GM23338 (cell line): ENCODE data around the gene SLC28A1. TPM values are rescaled to one million over a fixed set of nuclear protein-coding genes. Genes with fewer than 3 reads are reported as not detected.

Experiments used
- ATAC-seq: fragments of 200-7000 bp; cut with Tn5 transposase; 3 replicates; pipeline ENCODE4 v1.9.1; 2020
- DNase-seq: peaks from one replicate; pipeline ENCODE4 v3.0.0-alpha.2; 2015; ENCODE audit warnings: low spot score
- H2AFZ ChIP-seq: fragments of 200-600 bp; sonication (generic); 2 replicates; pipeline ENCODE4 v1.8.0; 2016; ENCODE audit warnings: antibody characterized with exemption, mild to moderate bottlenecking, moderate library complexity
- H3F3A ChIP-seq: fragments of 200-600 bp; sonication (generic); replicated peaks from 2 replicates; pipeline ENCODE4 v1.8.0; 2017; ENCODE audit warnings: antibody characterized with exemption, mixed run types, low read depth
- H3K27ac ChIP-seq: fragments of 200-600 bp; sonication (generic); 2 replicates; pipeline ENCODE4 v1.6.1; 2016; ENCODE audit warnings: low read depth
- H3K27me3 ChIP-seq: fragments of 200-600 bp; sonication (generic); 2 replicates; pipeline ENCODE4 v1.8.0; 2016; ENCODE audit warnings: mild to moderate bottlenecking, mixed run types, moderate library complexity; ENCODE audit not compliant: insufficient read depth
- H3K36me3 ChIP-seq: fragments of 200-600 bp; sonication (generic); 2 replicates; pipeline ENCODE4 v1.8.0; 2016; ENCODE audit warnings: mild to moderate bottlenecking; ENCODE audit not compliant: insufficient read depth
- H3K4me1 ChIP-seq: fragments of 200-600 bp; sonication (generic); 2 replicates; pipeline ENCODE4 v1.8.0; 2016; ENCODE audit warnings: mild to moderate bottlenecking, moderate library complexity; ENCODE audit not compliant: insufficient read depth
- H3K4me2 ChIP-seq: fragments of 200-600 bp; sonication (generic); 2 replicates; pipeline ENCODE4 v1.7.1; 2017; ENCODE audit warnings: mixed run types
- H3K4me3 ChIP-seq: fragments of 200-600 bp; sonication (generic); 2 replicates; pipeline ENCODE4 v1.6.1; 2016; ENCODE audit warnings: mixed run types
- H3K79me2 ChIP-seq: fragments of 200-600 bp; sonication (generic); replicated peaks from 2 replicates; pipeline ENCODE4 v1.8.0; 2017; ENCODE audit warnings: mild to moderate bottlenecking; ENCODE audit not compliant: insufficient read depth
- H3K9me2 ChIP-seq: fragments of 200-600 bp; sonication (generic); 2 replicates; pipeline ENCODE4 v1.8.0; 2017; ENCODE audit not compliant: insufficient read depth
- H4K20me1 ChIP-seq: fragments of 200-600 bp; sonication (generic); replicated peaks from 2 replicates; pipeline ENCODE4 v1.8.0; 2017; ENCODE audit warnings: mild to moderate bottlenecking; ENCODE audit not compliant: insufficient read depth
- H3K27ac Mint-ChIP-seq: 2 replicates; pipeline ENCODE4 v1.8.0; 2020; ENCODE audit warnings: inconsistent platforms, mild to moderate bottlenecking, moderate library complexity, mixed read lengths
- H3K27me3 Mint-ChIP-seq: 3 replicates; pipeline ENCODE4 v1.8.0; 2022; ENCODE audit warnings: low read depth, mild to moderate bottlenecking, moderate library complexity, mixed read lengths, inconsistent platforms; ENCODE audit not compliant: insufficient read depth, poor library complexity
- H3K36me3 Mint-ChIP-seq: 3 replicates; pipeline ENCODE4 v1.8.0; 2021; ENCODE audit warnings: low read depth, mild to moderate bottlenecking, inconsistent platforms, moderate library complexity, mixed read lengths
- H3K4me1 Mint-ChIP-seq: 3 replicates; pipeline ENCODE4 v1.8.0; 2020; ENCODE audit warnings: mild to moderate bottlenecking, inconsistent platforms, mixed read lengths
- H3K4me3 Mint-ChIP-seq: 3 replicates; pipeline ENCODE4 v1.8.0; 2021; ENCODE audit warnings: moderate library complexity, mild to moderate bottlenecking, inconsistent platforms, mixed read lengths
- H3K9me3 Mint-ChIP-seq: 3 replicates; pipeline ENCODE4 v1.8.0; 2020; ENCODE audit warnings: moderate library complexity, mild to moderate bottlenecking, inconsistent platforms, mixed read lengths
- CREB1 ChIP-seq: fragments of 250-450 bp; sonication (Bioruptor Pico); IDR thresholded peaks from 2 replicates; pipeline ENCODE4 v1.5.0; 2020; ENCODE audit warnings: low read depth, mild to moderate bottlenecking, moderate library complexity
- CTCF ChIP-seq, 2 experiments: fragments of 200-600 bp in 1 of 2; sonication (generic) in 1 of 2; conservative IDR thresholded peaks; 2 replicates each; pipeline versions ENCODE4 v1.5.1 to v1.6.1; 2016 to 2017; ENCODE audit warnings: antibody characterized with exemption in 2 of 2, low read depth in 2 of 2, mild to moderate bottlenecking in 2 of 2, moderate library complexity in 1 of 2
- EZH2phosphoT487 ChIP-seq: fragments of 200-600 bp; sonication (generic); IDR thresholded peaks from one replicate; pipeline ENCODE4 v1.8.1; 2018; ENCODE audit warnings: antibody characterized with exemption; ENCODE audit not compliant: unreplicated experiment
- JUNB ChIP-seq: IDR thresholded peaks from one replicate; pipeline ENCODE4 v1.6.1; 2016; ENCODE audit warnings: antibody characterized with exemption; ENCODE audit not compliant: unreplicated experiment
- STAT1 ChIP-seq: IDR thresholded peaks from one replicate; pipeline ENCODE4 v1.6.1; 2016; ENCODE audit warnings: antibody characterized with exemption; ENCODE audit not compliant: unreplicated experiment
- ZNF114 ChIP-seq: fragments of 250-450 bp; sonication (Bioruptor Pico); IDR thresholded peaks from 2 replicates; pipeline ENCODE4 v1.5.0; 2020; ENCODE audit warnings: mild to moderate bottlenecking, moderate library complexity
- ZNF331 ChIP-seq: fragments of 250-450 bp; sonication (Bioruptor Pico); IDR thresholded peaks from 2 replicates; pipeline ENCODE4 v1.5.0; 2020; ENCODE audit warnings: low read depth, mild to moderate bottlenecking, moderate library complexity
- polyA plus RNA-seq: library from polyadenylated mRNA; unstranded; fragments of >200 nt; fragmentation: Nextera tagmentation; extraction: Ambion mirVana; gene quantifications from 2 replicates; pipeline ENCODE4 v1.2.1, GENCODE V29; 2016
- total RNA-seq: library from RNA; depleted of rRNA; stranded (reverse); fragments of >200 nt; shearing (Covaris generic); gene quantifications from 2 replicates; pipeline ENCODE4 v1.2.3, GENCODE V29; 2014

The SLC28A1 gene
- total and polyA plus RNA-seq, 2 experiments from 2014 or later: not detected

- ATAC-seq: no peak
- Histone ChIP-seq H3K79me2 (no peaks in the 10 kb centered on the region), H3K27me3 (no peaks in the 10 kb centered on the region), H3K9me2 (0 out of 2 replicates have a peak, but pooled peaks cover 4% of the 10 kb centered on the region), H4K20me1 (peaks cover 3% of the 10 kb centered on the region; the same call in 1 of the 2 replicates), H3K27ac (no peak overlapping the region), H3K4me3 (no peak overlapping the region), H3K4me2 (no peak overlapping the region), H3F3A (no peaks in the 10 kb centered on the region), H3K36me3 (no peaks in the 10 kb centered on the region), H3K4me1 (no peaks in the 10 kb centered on the region), H2AFZ (no peak overlapping the region)
- H3K27me3 Mint-ChIP-seq: peaks cover 13% of the 10 kb centered on the region
- peak overlapping the region; percentile 32; the same call in 1 of the 2 replicates for H3K27ac Mint-ChIP-seq
- TF ChIP-seq JUNB: no peak
- H3K36me3 Mint-ChIP-seq: peaks cover 6% of the 10 kb centered on the region
- H3K4me1 Mint-ChIP-seq: peaks cover 6% of the 10 kb centered on the region
- H3K9me3 Mint-ChIP-seq: peaks cover 3% of the 10 kb centered on the region; the same call in 2 of the 3 replicates
- DNase-seq: no peak
- no peak overlapping the region for H3K4me3 Mint-ChIP-seq
Observed at GRCh38 chr15:84840741-84841429, 43.6 kb upstream of the SLC28A1 start.

- peaks cover 5% of the 10 kb centered on the region; the same call in 1 of the 2 replicates for H3K36me3 ChIP-seq
- Mint-ChIP-seq H3K9me3 (peaks cover 15% of the 10 kb centered on the region), H3K27ac (no peak overlapping the region), H3K36me3 (peaks cover 19% of the 10 kb centered on the region), H3K27me3 (peaks cover 14% of the 10 kb centered on the region), H3K4me3 (no peak overlapping the region), H3K4me1 (peaks cover 6% of the 10 kb centered on the region)
- 0 out of 2 replicates have a peak, but pooled peaks cover 4% of the 10 kb centered on the region for H3K9me2 ChIP-seq
- H4K20me1 ChIP-seq: peaks cover 3% of the 10 kb centered on the region; the same call in 1 of the 2 replicates
- no peaks in the 10 kb centered on the region for H3K27me3 ChIP-seq
- H3F3A ChIP-seq: no peaks in the 10 kb centered on the region
- TF ChIP-seq CTCF (conservative IDR thresholded peaks at IDR 0.05; ENCODE audit: low read depth in 2 of 2): no peak
- TF ChIP-seq ZNF114 (CRISPR knock-in tag): no peak
- no peak for TF ChIP-seq CREB1 (CRISPR knock-in tag)
- ATAC-seq: no peak
- no peak for DNase-seq
- no peaks in the 10 kb centered on the region for H3K4me1 ChIP-seq
- no peak overlapping the region for H3K27ac ChIP-seq
- H3K79me2 ChIP-seq: no peaks in the 10 kb centered on the region
- no peak overlapping the region for H2AFZ ChIP-seq
- H3K4me3 ChIP-seq: no peak overlapping the region
- no peak overlapping the region for H3K4me2 ChIP-seq
Observed at GRCh38 chr15:84842781-84843180, 41.7 kb upstream of the SLC28A1 start.

DNA sequence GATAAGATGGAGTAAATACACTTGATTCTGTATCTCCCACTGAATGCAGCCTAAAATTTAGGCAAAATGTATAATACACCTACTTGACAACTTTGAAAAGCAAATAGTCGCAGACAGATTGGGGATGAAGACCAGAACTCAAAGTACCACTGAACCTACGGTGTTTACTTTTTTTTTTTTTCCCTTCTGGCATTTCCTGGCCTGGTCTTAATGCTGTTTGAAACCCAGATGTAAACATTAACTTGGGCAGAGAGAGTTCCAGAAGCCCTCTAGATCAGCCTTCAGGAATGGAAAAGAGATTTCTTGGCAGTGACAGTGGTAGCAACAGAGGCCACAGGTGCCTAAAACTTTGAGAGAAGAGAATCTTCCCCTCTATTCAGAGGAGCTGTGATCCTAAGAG lies 39.5 kb upstream of the SLC28A1 start:
- no peak overlapping the region for H3K4me3 ChIP-seq
- Mint-ChIP-seq H3K4me1 (peaks cover 6% of the 10 kb centered on the region), H3K36me3 (peaks cover 19% of the 10 kb centered on the region), H3K27ac (no peak overlapping the region), H3K9me3 (peaks cover 15% of the 10 kb centered on the region), H3K4me3 (no peak overlapping the region), H3K27me3 (peaks cover 14% of the 10 kb centered on the region)
- no peak for DNase-seq
- peak overlapping the region; percentile 51; the same call in 1 of the 2 replicates for H3K27ac ChIP-seq
- no peaks in the 10 kb centered on the region for H3K79me2 ChIP-seq
- no peak for ATAC-seq
- H3K27me3 ChIP-seq: no peaks in the 10 kb centered on the region
- peaks cover 5% of the 10 kb centered on the region; the same call in 1 of the 2 replicates for H3K36me3 ChIP-seq
- H2AFZ ChIP-seq: no peak overlapping the region
- 0 out of 2 replicates have a peak, but pooled peaks cover 4% of the 10 kb centered on the region for H3K9me2 ChIP-seq
- H4K20me1 ChIP-seq: peaks cover 3% of the 10 kb centered on the region; the same call in 1 of the 2 replicates
- no peaks in the 10 kb centered on the region for H3F3A ChIP-seq
- H3K4me1 ChIP-seq: no peaks in the 10 kb centered on the region
- TF ChIP-seq JUNB (no peak), CREB1 (CRISPR knock-in tag) (no peak), ZNF114 (CRISPR knock-in tag) (no peak), CTCF (conservative IDR thresholded peaks at IDR 0.05; ENCODE audit: low read depth in 2 of 2) (no peak), ZNF331 (CRISPR knock-in tag) (no peak), STAT1 (no peak), EZH2phosphoT487 (no peak)
- no peak overlapping the region for H3K4me2 ChIP-seq
